Fibroblast of the aortic adventitia (primary cell): ENCODE measurements around the gene ORMDL3. TPM values are rescaled to one million over a fixed set of nuclear protein-coding genes. Genes with fewer than 3 reads are reported as not detected.

ENCODE experiments used
- DNase-seq: peaks from one replicate; pipeline ENCODE4 v3.0.0-alpha.2; 2010; ENCODE audit warnings: low read depth
- H3K4me3 ChIP-seq: 2 replicates; pipeline ENCODE4 v1.5.1; 2011; ENCODE audit warnings: low read depth, mild to moderate bottlenecking, control low read depth, low read length, moderate library complexity
- CTCF ChIP-seq: IDR thresholded peaks from 2 replicates; pipeline ENCODE4 v1.5.1; 2011; ENCODE audit warnings: mild to moderate bottlenecking, low read length, control low read depth, inconsistent platforms; ENCODE audit not compliant: insufficient read depth
- total RNA-seq: library from RNA; depleted of rRNA; stranded (reverse); fragments of >200 nt; gene quantifications from 2 replicates; pipeline ENCODE4 v1.2.3, GENCODE V29; 2012; ENCODE audit warnings: low replicate concordance

Gene ORMDL3
- total RNA-seq, 1 donor = 46.9 TPM

- H3K4me3 ChIP-seq = no peak overlapping the region
- no peak for TF ChIP-seq CTCF
- no peak for DNase-seq
Observed at GRCh38 chr17:39970157-39970692, 42.8 kb upstream of the ORMDL3 start.

- no peak overlapping the region for H3K4me3 ChIP-seq
- DNase-seq = no peak
- no peak for TF ChIP-seq CTCF
Observed at GRCh38 chr17:39969375-39969774, 42.0 kb upstream of the ORMDL3 start.

GRCh38 chr17:39968761-39969160 is 41.4 kb upstream of the ORMDL3 start:
- no peak for TF ChIP-seq CTCF
- no peak overlapping the region for H3K4me3 ChIP-seq
- DNase-seq = no peak

GRCh38 chr17:39966771-39967170 is 39.4 kb upstream of the ORMDL3 start:
- DNase-seq = no peak
- TF ChIP-seq CTCF = no peak
- H3K4me3 ChIP-seq = no peak overlapping the region

- no peak for TF ChIP-seq CTCF
- no peak for DNase-seq
- H3K4me3 ChIP-seq = no peak overlapping the region
Observed at GRCh38 chr17:39965017-39965699, 37.8 kb upstream of the ORMDL3 start.

- DNase-seq = no peak
- H3K4me3 ChIP-seq = no peak overlapping the region
- TF ChIP-seq CTCF = no peak
Observed at GRCh38 chr17:39963829-39964228, 36.4 kb upstream of the ORMDL3 start.
